ENCODE results near the gene TBC1D5.
"Not testable (repeated sequence)": the region's sequence is repeated elsewhere in the genome, so short reads cannot be mapped to it uniquely, and the experiment has no call there.

Gene TBC1D5

GRCh38 chr3:17542591-17542990, 199.8 kb downstream of the TBC1D5 start:
- DNase-seq (ENCODE audit: low read depth) = no peak

GRCh38 chr3:17539436-17539835, 203.0 kb downstream of the TBC1D5 start:
- DNase-seq (ENCODE audit: low read depth) = no peak

- no peak for DNase-seq (ENCODE audit: low read depth)
Observed at GRCh38 chr3:17535274-17535673, 207.2 kb downstream of the TBC1D5 start.

- not testable (repeated sequence) for DNase-seq (ENCODE audit: low read depth)
Observed at GRCh38 chr3:17532446-17532845, 210.0 kb downstream of the TBC1D5 start.

GRCh38 chr3:17529677-17530076, 212.8 kb downstream of the TBC1D5 start:
- DNase-seq (ENCODE audit: low read depth) = no peak

GRCh38 chr3:17518189-17519059, 224.0 kb downstream of the TBC1D5 start:
- no peak for DNase-seq (ENCODE audit: low read depth)

- no peak for DNase-seq (ENCODE audit: low read depth)
Observed at GRCh38 chr3:17515445-17516234, 226.8 kb downstream of the TBC1D5 start.

- no peak for DNase-seq (ENCODE audit: low read depth)
Observed at GRCh38 chr3:17514597-17514996, 227.8 kb downstream of the TBC1D5 start.

- DNase-seq (ENCODE audit: low read depth) = no peak
Observed at GRCh38 chr3:17510265-17510664, 232.2 kb downstream of the TBC1D5 start.

- DNase-seq (ENCODE audit: low read depth) = no peak
Observed at GRCh38 chr3:17508180-17508752, 234.2 kb downstream of the TBC1D5 start.

- no peak for DNase-seq (ENCODE audit: low read depth)
Observed at GRCh38 chr3:17507480-17507879, 235.0 kb downstream of the TBC1D5 start.

GRCh38 chr3:17505856-17506255, 236.6 kb downstream of the TBC1D5 start:
- no peak for DNase-seq (ENCODE audit: low read depth)

- DNase-seq (ENCODE audit: low read depth) = no peak
Observed at GRCh38 chr3:17501745-17502144, 240.7 kb downstream of the TBC1D5 start.

GRCh38 chr3:17500618-17501017, 241.8 kb downstream of the TBC1D5 start:
- DNase-seq (ENCODE audit: low read depth) = no peak

GRCh38 chr3:17494117-17494809, 248.2 kb downstream of the TBC1D5 start:
- DNase-seq (ENCODE audit: low read depth) = no peak

- no peak for DNase-seq (ENCODE audit: low read depth)
Observed at GRCh38 chr3:17491601-17492000, 250.8 kb downstream of the TBC1D5 start.

- not testable (repeated sequence) for DNase-seq (ENCODE audit: low read depth)
Observed at GRCh38 chr3:17491190-17491589, 251.2 kb downstream of the TBC1D5 start.

- no peak for DNase-seq (ENCODE audit: low read depth)
Observed at GRCh38 chr3:17489139-17489538, 253.3 kb downstream of the TBC1D5 start.

GRCh38 chr3:17481116-17481515, 261.3 kb downstream of the TBC1D5 start:
- no peak for DNase-seq (ENCODE audit: low read depth)

- DNase-seq (ENCODE audit: low read depth) = no peak
Observed at GRCh38 chr3:17479681-17480405, 262.6 kb downstream of the TBC1D5 start.

GRCh38 chr3:17478673-17479072, 263.8 kb downstream of the TBC1D5 start:
- DNase-seq (ENCODE audit: low read depth) = no peak

- no peak for DNase-seq (ENCODE audit: low read depth)
Observed at GRCh38 chr3:17473761-17474160, 268.7 kb downstream of the TBC1D5 start.
